Measurements from ENCODE around the gene TXNL4B. TPM values are rescaled to one million over a fixed set of nuclear protein-coding genes. Genes with fewer than 3 reads are reported as not detected.

Gene TXNL4B
- total and polyA plus RNA-seq, 8 donors, result 5.3 to 9.6 (median 6.9) TPM

GRCh38 chr16:72098936-72099335 lies 5.5 kb upstream of the TXNL4B start:
- no peak for FAIRE-seq
- peaks cover 0 to 12% (median 6%) of the 10 kb centered on the region in 3 donors for H3K4me1 ChIP-seq
- intact Hi-C loops (cut with DNase I), result no loop called here
- peaks cover 0 to 58% (median 46%) of the 10 kb centered on the region in 3 donors for H3K36me3 ChIP-seq
- no peak overlapping the region for H3K27ac ChIP-seq
- H3K4me3 ChIP-seq, result no peak overlapping the region
- no peak for TF ChIP-seq CTCF (IDR thresholded peaks at IDR 0.05)
- ATAC-seq, result no peak
- DNase-seq, result no peak
- 75 to 78% methylated on average over 15 of the region's 15 CpGs for WGBS, 2 donors
- H3K9me3 ChIP-seq, result no peaks in the 10 kb centered on the region
- no peaks in the 10 kb centered on the region for H3K27me3 ChIP-seq

- peak overlapping the region; percentile 62 to 94 (median 85) for H3K4me3 ChIP-seq
- 1% methylated on average over 11 of the region's 11 CpGs for WGBS, 2 donors
- no peak for DNase-seq
- intact Hi-C loops (cut with DNase I), result no loop called here
- H3K36me3 ChIP-seq, result peaks cover 0 to 28% (median 8%) of the 10 kb centered on the region in 3 donors
- no peaks in the 10 kb centered on the region for H3K9me3 ChIP-seq
- peak overlapping the region; percentile 71 to 89 (median 80) for H3K27ac ChIP-seq
- no peak for TF ChIP-seq CTCF (IDR thresholded peaks at IDR 0.05)
- no peaks in the 10 kb centered on the region for H3K27me3 ChIP-seq
- H3K4me1 ChIP-seq, result peaks cover 0 to 29% (median 17%) of the 10 kb centered on the region in 3 donors
- no peak for FAIRE-seq
- peak; percentile 2 to 13 (median 7) for ATAC-seq
Observed at GRCh38 chr16:72094266-72094610, 818 bp upstream of the TXNL4B start.

GRCh38 chr16:72092832-72093447 lies 480 bp downstream of the TXNL4B start:
- peaks cover 0 to 30% (median 5%) of the 10 kb centered on the region in 3 donors for H3K36me3 ChIP-seq
- FAIRE-seq (no peak), ATAC-seq (peak; percentile 23 to 45 (median 42)), DNase-seq (no peak)
- H3K9me3 ChIP-seq, result no peaks in the 10 kb centered on the region
- H3K4me1 ChIP-seq, result peaks cover 0 to 29% (median 17%) of the 10 kb centered on the region in 3 donors
- TF ChIP-seq CTCF (IDR thresholded peaks at IDR 0.05), result no peak
- H3K27ac ChIP-seq, result peak overlapping the region; percentile 60 to 89 (median 77)
- WGBS, 2 donors, result 1% methylated on average over 22 of the region's 22 CpGs
- intact Hi-C loops (cut with DNase I), result no loop called here
- H3K4me3 ChIP-seq, result peak overlapping the region; percentile 78 to 89 (median 80)
- H3K27me3 ChIP-seq, result no peaks in the 10 kb centered on the region

- no peaks in the 10 kb centered on the region for H3K9me3 ChIP-seq
- intact Hi-C loops (cut with DNase I), result no loop called here
- WGBS, 2 donors, result 75 to 80% methylated on average over 3 of the region's 3 CpGs
- H3K27me3 ChIP-seq, result no peaks in the 10 kb centered on the region
- no peak overlapping the region for H3K4me3 ChIP-seq
- no peak for ATAC-seq
- FAIRE-seq, result no peak
- H3K36me3 ChIP-seq, result peaks cover 5 to 34% (median 6%) of the 10 kb centered on the region in 3 donors
- no peak for DNase-seq
- no peak overlapping the region for H3K27ac ChIP-seq
- TF ChIP-seq CTCF (IDR thresholded peaks at IDR 0.05), result no peak
- peaks cover 0 to 29% (median 17%) of the 10 kb centered on the region in 3 donors for H3K4me1 ChIP-seq
Observed at GRCh38 chr16:72091217-72091616, 2.2 kb downstream of the TXNL4B start.

- no peaks in the 10 kb centered on the region for H3K4me1 ChIP-seq
- no peaks in the 10 kb centered on the region for H3K9me3 ChIP-seq
- H3K27ac ChIP-seq, result no peak overlapping the region
- intact Hi-C loops (cut with DNase I), result no loop called here
- peaks cover 6 to 41% (median 8%) of the 10 kb centered on the region in 3 donors for H3K36me3 ChIP-seq
- no peak for TF ChIP-seq CTCF (IDR thresholded peaks at IDR 0.05)
- no peak for DNase-seq
- no peak overlapping the region for H3K4me3 ChIP-seq
- 94 to 100% methylated on average over 2 of the region's 2 CpGs for WGBS, 2 donors
- no peaks in the 10 kb centered on the region for H3K27me3 ChIP-seq
- ATAC-seq, result no peak
- FAIRE-seq, result no peak
Observed at GRCh38 chr16:72085002-72085401, 8.4 kb downstream of the TXNL4B start.

Data from pancreas (tissue), 10 donors.